ENCODE measurements around the gene HARBI1.

DNA sequence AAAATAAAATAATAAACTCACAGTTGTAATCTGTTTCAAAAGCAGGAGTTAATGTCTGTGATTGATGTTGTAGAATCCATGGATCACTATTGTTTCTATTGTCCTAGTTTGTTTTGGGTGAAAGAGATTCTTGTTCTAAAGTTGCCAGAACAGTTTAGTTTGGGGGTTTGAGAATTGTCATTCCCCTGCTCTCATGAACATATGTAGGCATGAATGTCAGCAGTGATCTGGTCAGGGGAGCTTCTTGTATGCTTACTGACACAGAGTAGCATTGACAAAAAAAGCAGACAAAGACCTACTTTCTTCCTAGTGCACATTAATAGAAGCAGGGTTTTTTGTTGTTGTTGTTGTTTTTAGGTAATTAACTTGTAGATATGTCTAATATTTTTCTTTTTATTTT is 44.8 kb upstream of the HARBI1 start:
- no peak for TF ChIP-seq CTCF (IDR thresholded peaks at IDR 0.05 in 4 of 5, conservative IDR thresholded peaks at IDR 0.05 in 1 of 5)
- TF ChIP-seq POLR2A (IDR thresholded peaks at IDR 0.05), result no peak
